CD4-positive, alpha-beta T cell treated with Interleukin-21 for 1 hour (primary cell): ENCODE data around the gene RRAGD.
"Not testable (repeated sequence)": the region's sequence is repeated elsewhere in the genome, so short reads cannot be mapped to it uniquely, and the experiment has no call there.

Experiments
- DNase-seq: peaks from one replicate; pipeline ENCODE4 v3.0.0-alpha.2; 2020

The RRAGD gene

GRCh38 chr6:89411145-89412070 is 665 bp downstream of the RRAGD start:
- no peak for DNase-seq

- DNase-seq, result no peak
These were observed 1.3 kb downstream of the RRAGD start for GRCh38 chr6:89410788-89411144.

- DNase-seq, result no peak
These were observed 1.8 kb downstream of the RRAGD start for GRCh38 chr6:89410231-89410761.

- DNase-seq, result no peak
These were observed 2.5 kb downstream of the RRAGD start for GRCh38 chr6:89409461-89410035.

GRCh38 chr6:89406141-89406540 is 5.9 kb downstream of the RRAGD start:
- no peak for DNase-seq

- no peak for DNase-seq
These were observed 7.6 kb downstream of the RRAGD start for GRCh38 chr6:89404512-89404911.

GRCh38 chr6:89402776-89403175 is 9.3 kb downstream of the RRAGD start:
- no peak for DNase-seq

GRCh38 chr6:89400912-89401399 is 11.1 kb downstream of the RRAGD start:
- no peak for DNase-seq

- DNase-seq, result no peak
These were observed 12.0 kb downstream of the RRAGD start for GRCh38 chr6:89400050-89400449.

GRCh38 chr6:89398762-89399525 is 13.1 kb downstream of the RRAGD start:
- DNase-seq, result no peak

- DNase-seq, result not testable (repeated sequence)
These were observed 14.2 kb downstream of the RRAGD start for GRCh38 chr6:89397884-89398283.

- no peak for DNase-seq
These were observed 18.4 kb downstream of the RRAGD start for GRCh38 chr6:89393659-89394058.

GRCh38 chr6:89392823-89393222 is 19.2 kb downstream of the RRAGD start:
- no peak for DNase-seq

GRCh38 chr6:89388846-89389245 is 23.2 kb downstream of the RRAGD start:
- DNase-seq, result no peak

GRCh38 chr6:89387516-89388201 is 24.4 kb downstream of the RRAGD start:
- DNase-seq, result no peak

GRCh38 chr6:89386917-89387491 is 25.1 kb downstream of the RRAGD start:
- DNase-seq, result no peak

GRCh38 chr6:89385846-89386245 is 26.2 kb downstream of the RRAGD start:
- no peak for DNase-seq

GRCh38 chr6:89385156-89385667 is 26.9 kb downstream of the RRAGD start:
- DNase-seq, result no peak

GRCh38 chr6:89381031-89381430 is 31.0 kb downstream of the RRAGD start:
- DNase-seq, result no peak

GRCh38 chr6:89379281-89379680 is 32.8 kb downstream of the RRAGD start:
- no peak for DNase-seq

GRCh38 chr6:89378628-89379027 is 33.4 kb downstream of the RRAGD start:
- DNase-seq, result no peak
